ENCODE data around the gene RNGTT.

The RNGTT gene

DNA sequence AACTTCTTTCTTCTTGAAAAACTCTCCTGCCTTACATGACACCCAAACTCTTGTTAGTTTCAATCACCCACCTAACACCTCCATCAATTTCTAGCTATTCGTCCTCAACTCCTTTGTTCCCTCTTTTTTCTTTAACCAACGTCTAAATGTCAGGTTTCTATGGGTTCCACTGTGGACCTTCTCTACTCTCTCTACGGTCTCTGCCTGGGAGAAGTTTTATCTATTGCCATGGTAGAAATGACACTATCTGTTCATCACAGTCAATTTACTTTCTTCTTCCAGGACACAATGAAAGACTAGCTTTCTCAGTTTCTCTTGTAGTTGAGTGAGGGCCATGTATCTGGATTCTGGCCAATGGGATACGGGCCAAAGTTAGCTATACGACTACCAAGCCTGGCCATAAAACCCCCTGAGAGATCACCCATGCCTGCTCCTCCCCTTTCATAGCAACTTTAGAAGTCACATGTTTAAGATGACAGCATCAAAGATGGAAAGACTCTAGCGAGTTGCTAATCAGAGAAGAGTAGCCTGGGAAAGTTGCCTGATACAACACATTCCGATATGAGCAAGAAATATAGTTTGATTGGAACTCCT is 17.9 kb downstream of the RNGTT start:
- no peak for TF ChIP-seq POLR2AphosphoS5 (IDR thresholded peaks at IDR 0.05; ENCODE audit: low read depth, low read length)
- no peak for TF ChIP-seq TAF1 (IDR thresholded peaks at IDR 0.05; ENCODE audit: borderline replicate concordance, insufficient read depth, low read length)
- no peak for TF ChIP-seq SIN3A (IDR thresholded peaks at IDR 0.05; ENCODE audit: borderline replicate concordance, insufficient read depth, low read length)
- TF ChIP-seq FOXP2 (optimal IDR thresholded peaks at IDR 0.05; ENCODE audit: borderline replicate concordance, extremely low read depth, extremely low read length, insufficient read depth), result no peak
- TF ChIP-seq, protein P1, sequence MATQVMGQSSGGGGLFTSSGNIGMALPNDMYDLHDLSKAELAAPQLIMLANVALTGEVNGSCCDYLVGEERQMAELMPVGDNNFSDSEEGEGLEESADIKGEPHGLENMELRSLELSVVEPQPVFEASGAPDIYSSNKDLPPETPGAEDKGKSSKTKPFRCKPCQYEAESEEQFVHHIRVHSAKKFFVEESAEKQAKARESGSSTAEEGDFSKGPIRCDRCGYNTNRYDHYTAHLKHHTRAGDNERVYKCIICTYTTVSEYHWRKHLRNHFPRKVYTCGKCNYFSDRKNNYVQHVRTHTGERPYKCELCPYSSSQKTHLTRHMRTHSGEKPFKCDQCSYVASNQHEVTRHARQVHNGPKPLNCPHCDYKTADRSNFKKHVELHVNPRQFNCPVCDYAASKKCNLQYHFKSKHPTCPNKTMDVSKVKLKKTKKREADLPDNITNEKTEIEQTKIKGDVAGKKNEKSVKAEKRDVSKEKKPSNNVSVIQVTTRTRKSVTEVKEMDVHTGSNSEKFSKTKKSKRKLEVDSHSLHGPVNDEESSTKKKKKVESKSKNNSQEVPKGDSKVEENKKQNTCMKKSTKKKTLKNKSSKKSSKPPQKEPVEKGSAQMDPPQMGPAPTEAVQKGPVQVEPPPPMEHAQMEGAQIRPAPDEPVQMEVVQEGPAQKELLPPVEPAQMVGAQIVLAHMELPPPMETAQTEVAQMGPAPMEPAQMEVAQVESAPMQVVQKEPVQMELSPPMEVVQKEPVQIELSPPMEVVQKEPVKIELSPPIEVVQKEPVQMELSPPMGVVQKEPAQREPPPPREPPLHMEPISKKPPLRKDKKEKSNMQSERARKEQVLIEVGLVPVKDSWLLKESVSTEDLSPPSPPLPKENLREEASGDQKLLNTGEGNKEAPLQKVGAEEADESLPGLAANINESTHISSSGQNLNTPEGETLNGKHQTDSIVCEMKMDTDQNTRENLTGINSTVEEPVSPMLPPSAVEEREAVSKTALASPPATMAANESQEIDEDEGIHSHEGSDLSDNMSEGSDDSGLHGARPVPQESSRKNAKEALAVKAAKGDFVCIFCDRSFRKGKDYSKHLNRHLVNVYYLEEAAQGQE (IDR thresholded peaks at IDR 0.05; ENCODE audit: insufficient read depth in 1 of 2, low read depth in 2 of 2, low read length in 2 of 2), result no peak

- TF ChIP-seq SIN3A (IDR thresholded peaks at IDR 0.05; ENCODE audit: borderline replicate concordance, insufficient read depth, low read length) (no peak), FOXP2 (optimal IDR thresholded peaks at IDR 0.05; ENCODE audit: borderline replicate concordance, extremely low read depth, extremely low read length, insufficient read depth) (no peak), POLR2AphosphoS5 (IDR thresholded peaks at IDR 0.05; ENCODE audit: low read depth, low read length) (no peak)
- TF ChIP-seq, protein P1 (IDR thresholded peaks at IDR 0.05; ENCODE audit: insufficient read depth in 1 of 2, low read depth in 2 of 2, low read length in 2 of 2), result no peak
Observed at GRCh38 chr6:88933521-88933920, 29.9 kb downstream of the RNGTT start.

DNA sequence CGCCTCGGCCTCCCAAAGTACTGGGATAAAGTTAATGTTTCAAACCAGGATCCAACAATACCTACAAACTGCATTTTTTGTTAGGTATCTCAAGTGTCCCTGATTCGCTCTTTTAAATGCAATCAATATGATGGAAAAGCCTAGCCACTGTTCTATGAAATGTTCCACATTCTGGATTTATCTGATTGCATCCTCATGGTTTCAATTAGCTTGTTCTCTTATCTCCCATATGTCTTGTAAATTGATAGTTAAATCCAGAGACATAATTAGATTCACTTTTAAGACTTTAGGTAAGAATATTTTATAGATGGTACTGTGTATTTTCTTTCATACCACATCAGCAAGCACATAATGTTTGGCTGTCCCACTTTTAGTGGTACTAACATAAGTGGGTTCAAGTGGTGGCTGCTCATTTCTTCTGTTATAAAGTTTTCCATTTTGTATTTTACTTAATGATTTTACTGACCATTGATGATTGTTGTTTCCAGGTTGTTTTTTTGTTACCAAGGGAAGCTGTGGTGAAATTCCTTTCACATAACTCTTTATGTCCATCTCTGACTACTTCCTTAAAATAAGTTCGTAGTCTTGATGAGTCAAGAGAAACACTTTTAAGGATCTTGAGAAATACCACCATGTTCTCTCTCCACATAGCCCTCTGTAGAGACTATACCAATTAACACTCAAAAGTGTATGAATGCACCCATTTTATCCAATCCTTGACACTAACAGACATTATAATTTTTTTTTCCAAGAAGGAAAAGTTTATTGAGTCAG is 40.5 kb downstream of the RNGTT start:
- TF ChIP-seq FOXP2 (optimal IDR thresholded peaks at IDR 0.05; ENCODE audit: borderline replicate concordance, extremely low read depth, extremely low read length, insufficient read depth) (no peak), SIN3A (IDR thresholded peaks at IDR 0.05; ENCODE audit: borderline replicate concordance, insufficient read depth, low read length) (no peak), POLR2AphosphoS5 (IDR thresholded peaks at IDR 0.05; ENCODE audit: low read depth, low read length) (no peak), TAF1 (IDR thresholded peaks at IDR 0.05; ENCODE audit: borderline replicate concordance, insufficient read depth, low read length) (no peak)
- TF ChIP-seq, protein P1 (IDR thresholded peaks at IDR 0.05; ENCODE audit: insufficient read depth in 1 of 2, low read depth in 2 of 2, low read length in 2 of 2), result no peak

DNA sequence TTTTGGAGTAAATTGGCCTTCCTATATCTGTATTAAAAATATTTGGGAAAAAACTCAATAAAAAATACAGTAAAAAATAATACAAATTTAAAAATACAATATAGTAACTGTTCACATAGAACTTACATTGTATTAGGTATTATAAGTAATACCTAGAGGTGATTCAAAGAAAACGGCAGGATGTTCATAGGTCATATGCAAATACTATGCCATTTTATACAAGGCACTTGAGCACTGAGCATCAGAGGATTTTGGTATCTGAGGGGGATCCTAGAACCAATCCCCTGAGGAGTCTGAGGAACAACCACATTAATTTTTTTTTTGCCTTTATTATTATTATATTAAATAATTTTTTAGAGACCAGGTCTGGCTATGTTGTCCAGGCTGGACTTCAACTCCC is 41.7 kb downstream of the RNGTT start:
- TF ChIP-seq SIN3A (IDR thresholded peaks at IDR 0.05; ENCODE audit: borderline replicate concordance, insufficient read depth, low read length) (no peak), POLR2AphosphoS5 (IDR thresholded peaks at IDR 0.05; ENCODE audit: low read depth, low read length) (no peak), TAF1 (IDR thresholded peaks at IDR 0.05; ENCODE audit: borderline replicate concordance, insufficient read depth, low read length) (no peak), FOXP2 (optimal IDR thresholded peaks at IDR 0.05; ENCODE audit: borderline replicate concordance, extremely low read depth, extremely low read length, insufficient read depth) (no peak)
- TF ChIP-seq, protein P1 (IDR thresholded peaks at IDR 0.05; ENCODE audit: insufficient read depth in 1 of 2, low read depth in 2 of 2, low read length in 2 of 2), result no peak
